Measurements from ENCODE around the gene TNFRSF6B. TPM values are rescaled to one million over a fixed set of nuclear protein-coding genes. Genes with fewer than 3 reads are reported as not detected.
A peak's percentile ranks its signal among the peaks of the same experiment; 100 is the strongest.

The TNFRSF6B gene
- total and polyA plus RNA-seq, 2 of the 4 experiments (the other 2 are of a cell fraction), result 1.3 to 11.0 TPM

GRCh38 chr20:63735859-63736718 is 39.6 kb downstream of the TNFRSF6B start, which contains the start of gene LIME1:
Gene LIME1 (plus strand): TSS chr20:63736664. CDS start chr20:63737550, 886 bp downstream.
- no peak within 1 kb of the TSS for H3K18ac ChIP-seq (ENCODE audit: low read depth, low read length)
- no peak within 1 kb of the TSS for H3K14ac ChIP-seq (replicated peaks; ENCODE audit: low read depth, low read length)
- no peak within 1 kb of the TSS for H2BK120ac ChIP-seq (ENCODE audit: low read depth, low read length)
- dilution Hi-C loops (cut with HindIII; ENCODE audit: low sequenced_read_pairs, unreplicated experiment), result no loop called here
- H3K4me2 ChIP-seq (ENCODE audit: low read depth, low read length), result no peak within 1 kb of the TSS
- no peaks in the 10 kb centered on the region for H3K9me3 ChIP-seq (ENCODE audit: control insufficient read depth, insufficient read depth, low read length)
- H3K36me3 ChIP-seq (ENCODE audit: control insufficient read depth, insufficient read depth, low read length), result peaks cover 31% of the 10 kb centered on the region
- no peak within 1 kb of the TSS for H2BK15ac ChIP-seq (ENCODE audit: low read depth, low read length)
- no TSS peak for BruUV-seq (replicated peaks)
- no peak within 1 kb of the TSS for H4K8ac ChIP-seq (ENCODE audit: low read depth in 2 of 2, low read length in 2 of 2)
- DNase-seq (no peak), ATAC-seq (ENCODE audit: low read depth) (no peak)
- H3K9me1 ChIP-seq (ENCODE audit: insufficient read depth, low read length), result peaks cover 15% of the 10 kb centered on the region
- 93% methylated on average over 16 of the region's 31 CpGs; no CpG with 5 or more reads in 1 of the 2 experiments for WGBS, 2 experiments (ENCODE audit: extremely low coverage in 2 of 2, insufficient read length in 1 of 2)
- POLR2A ChIA-PET (ENCODE audit: unreplicated experiment), result no interaction called here
- no peak within 1 kb of the TSS for H4K5ac ChIP-seq (ENCODE audit: low read depth, low read length)
- peak within 1 kb of the TSS; percentile 72 for H2AK9ac ChIP-seq (replicated peaks; ENCODE audit: low read depth, low read length, poor library complexity)
- TF ChIP-seq SMC3 (IDR thresholded peaks at IDR 0.05; ENCODE audit: low read depth, low read length), result no peak
- TF ChIP-seq CEBPB (IDR thresholded peaks at IDR 0.05; ENCODE audit: low read depth, low read length), result no peak
- TF ChIP-seq ELK1 (IDR thresholded peaks at IDR 0.05; ENCODE audit: borderline replicate concordance, low read depth, low read length), result no peak
- TF ChIP-seq MXI1 (IDR thresholded peaks at IDR 0.05; ENCODE audit: borderline replicate concordance, low read depth, low read length), result no peak
- no peak for TF ChIP-seq FOS (IDR thresholded peaks at IDR 0.05; ENCODE audit: low read depth, low read length)
- TF ChIP-seq POLR2A (IDR thresholded peaks at IDR 0.05; ENCODE audit: low read depth, low read length), result no peak
- no peak for TF ChIP-seq BHLHE40 (IDR thresholded peaks at IDR 0.05; ENCODE audit: low read depth, low read length)
- no peak for TF ChIP-seq CHD1 (IDR thresholded peaks at IDR 0.05; ENCODE audit: low read depth, low read length)
- TF ChIP-seq MAFK (IDR thresholded peaks at IDR 0.05; ENCODE audit: low read depth, low read length), result no peak
- TF ChIP-seq MAZ (IDR thresholded peaks at IDR 0.05; ENCODE audit: borderline replicate concordance, low read depth, low read length), result no peak
- H3K4me1 ChIP-seq (ENCODE audit: control insufficient read depth, insufficient read depth, low read length), result peaks cover 5% of the 10 kb centered on the region; the same call in 1 of the 2 replicates
- in situ Hi-C loops (cut with MboI; ENCODE audit: low sequenced_read_pairs), result no loop called here
- no peak within 1 kb of the TSS for H2AK5ac ChIP-seq (ENCODE audit: low read depth, low read length)
- no peak within 1 kb of the TSS for H3K9ac ChIP-seq (ENCODE audit: low read depth, low read length)
- H4K20me1 ChIP-seq (ENCODE audit: insufficient read depth, low read length), result peaks cover 38% of the 10 kb centered on the region
- H2BK5ac ChIP-seq (ENCODE audit: low read depth, low read length, poor library complexity, severe bottlenecking), result no peak within 1 kb of the TSS
- H4K91ac ChIP-seq (ENCODE audit: insufficient read depth, low read depth, low read length), result no peak within 1 kb of the TSS
- H3K79me1 ChIP-seq (ENCODE audit: low read depth in 1 of 2, low read length in 2 of 2), result peaks cover 16 to 34% of the 10 kb centered on the region in 2 experiments
- intact Hi-C loops (cut with micrococcal nuclease), result no loop called here
- no peak within 1 kb of the TSS for H3K4ac ChIP-seq (ENCODE audit: low read depth, low read length)
- H3K27ac ChIP-seq (ENCODE audit: insufficient read depth, low read length), result no peak within 1 kb of the TSS
- H3K56ac ChIP-seq (ENCODE audit: extremely low read depth, insufficient read depth, low read length), result no peak within 1 kb of the TSS
- H3K23ac ChIP-seq (ENCODE audit: low read depth, low read length), result no peak within 1 kb of the TSS
- no peaks in the 10 kb centered on the region for H3K27me3 ChIP-seq (ENCODE audit: control insufficient read depth, insufficient read depth, low read length)
- H2BK20ac ChIP-seq (ENCODE audit: low read depth, low read length), result no peak within 1 kb of the TSS
- CTCF ChIA-PET, result no interaction called here
- no peak within 1 kb of the TSS for H3K4me3 ChIP-seq (ENCODE audit: insufficient read depth, low read depth, low read length)
- H2AFZ ChIP-seq (replicated peaks; ENCODE audit: low read length, poor library complexity), result peak within 1 kb of the TSS; percentile 58
